Endodermal cell (in vitro differentiated cells): ENCODE measurements around the gene NFATC2IP. TPM values are rescaled to one million over a fixed set of nuclear protein-coding genes. Genes with fewer than 3 reads are reported as not detected.

ENCODE experiments used
- DNase-seq: peaks from one replicate; pipeline ENCODE4 v3.0.0-alpha.2; 2017
- H3K27ac ChIP-seq: 2 replicates; pipeline ENCODE4 v1.5.1; 2013; ENCODE audit warnings: mild to moderate bottlenecking, low read depth, low read length, moderate library complexity
- H3K27me3 ChIP-seq: 2 replicates; pipeline ENCODE4 v1.6.1; 2013; ENCODE audit warnings: mild to moderate bottlenecking, low read length, moderate library complexity; ENCODE audit not compliant: insufficient read depth, control insufficient read depth, poor library complexity, severe bottlenecking
- H3K36me3 ChIP-seq: 2 replicates; pipeline ENCODE4 v1.7.0; 2013; ENCODE audit warnings: mild to moderate bottlenecking, low read length, moderate library complexity; ENCODE audit not compliant: control insufficient read depth, insufficient read depth
- H3K4me1 ChIP-seq: one replicate; pipeline ENCODE4 v1.7.0; 2013; ENCODE audit warnings: low read length; ENCODE audit not compliant: control insufficient read depth, insufficient read depth
- H3K4me3 ChIP-seq: 2 replicates; pipeline ENCODE4 v1.5.1; 2013; ENCODE audit warnings: mild to moderate bottlenecking, low read length, moderate library complexity
- H3K9ac ChIP-seq: 2 replicates; pipeline ENCODE4 v1.6.1; 2013; ENCODE audit warnings: mild to moderate bottlenecking, low read length, moderate library complexity; ENCODE audit not compliant: poor library complexity, severe bottlenecking; ENCODE audit errors: extremely low read depth
- H3K9me3 ChIP-seq: 2 replicates; pipeline ENCODE4 v1.6.1; 2013; ENCODE audit warnings: mild to moderate bottlenecking, low read length, moderate library complexity; ENCODE audit not compliant: control insufficient read depth
- H3K27ac Mint-ChIP-seq: 2 replicates; pipeline ENCODE4 v1.8.0; 2020; ENCODE audit warnings: mixed read lengths
- H3K27me3 Mint-ChIP-seq: 2 replicates; pipeline ENCODE4 v1.8.0; 2021; ENCODE audit warnings: mild to moderate bottlenecking, mixed read lengths; ENCODE audit not compliant: insufficient read depth
- H3K36me3 Mint-ChIP-seq: 2 replicates; pipeline ENCODE4 v1.8.0; 2020; ENCODE audit warnings: low read depth, mixed read lengths
- H3K4me1 Mint-ChIP-seq: 2 replicates; pipeline ENCODE4 v1.8.0; 2020; ENCODE audit warnings: mixed read lengths
- H3K4me3 Mint-ChIP-seq: 2 replicates; pipeline ENCODE4 v1.8.0; 2020; ENCODE audit warnings: mild to moderate bottlenecking, moderate library complexity, mixed read lengths
- H3K9me3 Mint-ChIP-seq: 2 replicates; pipeline ENCODE4 v1.8.0; 2020; ENCODE audit warnings: mild to moderate bottlenecking, mixed read lengths
- WGBS, 2 experiments: methylation state at CpG; one replicate each; pipeline versions ENCODE4 v1.1.5 to v1.1.7; 2013; ENCODE audit warnings: missing lambda C conversion rate in 2 of 2, mixed read lengths in 1 of 2; ENCODE audit not compliant: insufficient coverage in 1 of 2, insufficient read length in 1 of 2; 5-methylcytosine and 5-hydroxymethylcytosine counted together
- total RNA-seq, 2 donors: library from RNA; stranded (reverse); fragmentation: NEBNext Ultra II Directional in 1 of 2; extraction: Animal tissue kit (Norgen Biotek cat#: 25700) in 1 of 2; gene quantifications; 2 replicates in 1 of 2; 3 replicates in 1 of 2; pipeline ENCODE4 v1.2.1, GENCODE V29; 2021
- TF ChIP-seq, protein P1 (sequence below): fragments of 200-600 bp; sonication (generic); conservative IDR thresholded peaks from 2 replicates; pipeline ENCODE4 v1.5.0; 2021; ENCODE audit warnings: antibody characterized with exemption, mild to moderate bottlenecking

The NFATC2IP gene
- total RNA-seq, 2 donors from 2014 or later, result 63.7 to 65.4 TPM

DNA sequence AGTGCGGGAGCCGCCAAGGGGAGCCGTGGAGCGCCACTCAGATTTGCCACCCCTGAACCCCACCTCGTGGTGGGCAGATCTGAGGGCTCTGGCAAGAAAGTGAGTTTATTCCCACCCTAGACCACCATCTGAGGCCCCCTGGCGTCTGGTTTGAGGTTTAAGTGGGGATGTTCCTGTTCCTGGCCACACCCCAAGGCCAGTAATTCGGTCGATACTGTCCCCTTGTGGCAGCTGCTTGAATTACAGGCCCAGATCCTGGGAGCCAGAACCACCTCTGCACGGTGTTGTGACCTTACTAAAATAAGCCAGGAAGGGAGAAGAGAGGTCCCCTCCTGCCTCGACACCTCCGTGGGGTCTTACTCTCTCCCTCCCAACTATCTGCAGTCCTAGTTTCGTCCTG is 30.8 kb downstream of the NFATC2IP start:
- no peaks in the 10 kb centered on the region for H3K4me1 Mint-ChIP-seq
- Histone ChIP-seq H3K36me3 (peaks cover 40% of the 10 kb centered on the region), H3K27ac (no peak overlapping the region), H3K27me3 (no peaks in the 10 kb centered on the region), H3K9me3 (no peaks in the 10 kb centered on the region), H3K4me1 (no peaks in the 10 kb centered on the region), H3K9ac (no peak overlapping the region), H3K4me3 (no peak overlapping the region)
- TF ChIP-seq, protein P1, sequence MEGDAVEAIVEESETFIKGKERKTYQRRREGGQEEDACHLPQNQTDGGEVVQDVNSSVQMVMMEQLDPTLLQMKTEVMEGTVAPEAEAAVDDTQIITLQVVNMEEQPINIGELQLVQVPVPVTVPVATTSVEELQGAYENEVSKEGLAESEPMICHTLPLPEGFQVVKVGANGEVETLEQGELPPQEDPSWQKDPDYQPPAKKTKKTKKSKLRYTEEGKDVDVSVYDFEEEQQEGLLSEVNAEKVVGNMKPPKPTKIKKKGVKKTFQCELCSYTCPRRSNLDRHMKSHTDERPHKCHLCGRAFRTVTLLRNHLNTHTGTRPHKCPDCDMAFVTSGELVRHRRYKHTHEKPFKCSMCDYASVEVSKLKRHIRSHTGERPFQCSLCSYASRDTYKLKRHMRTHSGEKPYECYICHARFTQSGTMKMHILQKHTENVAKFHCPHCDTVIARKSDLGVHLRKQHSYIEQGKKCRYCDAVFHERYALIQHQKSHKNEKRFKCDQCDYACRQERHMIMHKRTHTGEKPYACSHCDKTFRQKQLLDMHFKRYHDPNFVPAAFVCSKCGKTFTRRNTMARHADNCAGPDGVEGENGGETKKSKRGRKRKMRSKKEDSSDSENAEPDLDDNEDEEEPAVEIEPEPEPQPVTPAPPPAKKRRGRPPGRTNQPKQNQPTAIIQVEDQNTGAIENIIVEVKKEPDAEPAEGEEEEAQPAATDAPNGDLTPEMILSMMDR, result peak; percentile 83
- H3K36me3 Mint-ChIP-seq, result peaks cover 59% of the 10 kb centered on the region
- H3K27me3 Mint-ChIP-seq, result no peaks in the 10 kb centered on the region
- peak; percentile 88 for DNase-seq
- H3K4me3 Mint-ChIP-seq, result no peak overlapping the region
- no peaks in the 10 kb centered on the region for H3K9me3 Mint-ChIP-seq
- WGBS, 2 experiments, result 80 to 88% methylated on average over 7 to 12 of the region's 12 CpGs
- no peak overlapping the region for H3K27ac Mint-ChIP-seq

DNA sequence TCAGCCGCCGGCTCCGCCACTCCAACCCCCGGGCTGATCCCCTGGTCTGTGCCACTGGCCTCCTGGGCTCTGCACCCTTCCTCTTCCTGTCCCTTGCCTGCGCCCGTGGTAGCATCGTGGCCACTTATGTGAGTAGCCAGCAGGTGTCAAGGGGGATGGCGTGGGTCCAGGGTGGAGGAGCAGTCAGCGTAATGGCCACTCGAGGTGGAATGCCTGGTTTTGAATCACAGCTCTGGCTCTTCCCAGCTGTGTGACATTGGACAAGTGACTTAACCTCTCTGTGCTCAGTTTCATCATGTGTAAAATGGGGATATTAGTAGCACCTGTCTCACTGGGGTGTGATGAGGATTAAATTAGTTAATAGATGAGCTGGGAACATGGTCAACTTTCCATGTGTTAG is 31.7 kb downstream of the NFATC2IP start:
- DNase-seq, result no peak
- no peak overlapping the region for H3K4me3 Mint-ChIP-seq
- H3K27ac Mint-ChIP-seq, result no peak overlapping the region
- Histone ChIP-seq H3K36me3 (peaks cover 42% of the 10 kb centered on the region), H3K27me3 (no peaks in the 10 kb centered on the region), H3K4me1 (no peaks in the 10 kb centered on the region), H3K27ac (no peak overlapping the region), H3K9me3 (no peaks in the 10 kb centered on the region), H3K4me3 (no peak overlapping the region), H3K9ac (no peak overlapping the region)
- TF ChIP-seq, protein P1, result no peak
- peaks cover 5% of the 10 kb centered on the region for H3K9me3 Mint-ChIP-seq
- peaks cover 66% of the 10 kb centered on the region for H3K36me3 Mint-ChIP-seq
- 93 to 100% methylated on average over 9 to 10 of the region's 10 CpGs for WGBS, 2 experiments
- no peaks in the 10 kb centered on the region for H3K27me3 Mint-ChIP-seq
- no peaks in the 10 kb centered on the region for H3K4me1 Mint-ChIP-seq

DNA sequence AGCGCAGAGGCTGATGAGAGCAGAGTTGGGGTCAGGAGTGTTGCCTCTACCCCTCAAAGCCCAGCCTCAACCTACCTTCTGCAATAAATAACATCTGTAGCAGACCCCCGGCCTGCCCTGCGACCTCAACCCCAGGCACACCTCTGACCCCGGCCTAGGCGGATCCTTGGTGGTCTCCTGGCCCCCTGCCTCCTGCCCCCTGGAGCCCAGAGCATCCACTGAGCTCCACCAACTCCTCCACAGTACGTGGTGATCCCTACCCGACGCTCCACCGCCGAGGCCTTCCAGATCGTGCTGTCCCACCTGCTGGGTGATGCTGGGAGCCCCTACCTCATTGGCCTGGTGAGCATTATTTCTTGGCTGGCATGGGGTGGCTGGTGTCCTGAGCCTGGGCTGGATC is 32.2 kb downstream of the NFATC2IP start:
- TF ChIP-seq, protein P1, result no peak
- H3K36me3 Mint-ChIP-seq, result peaks cover 66% of the 10 kb centered on the region
- Histone ChIP-seq H3K27me3 (no peaks in the 10 kb centered on the region), H3K9ac (no peak overlapping the region), H3K27ac (no peak overlapping the region), H3K36me3 (peaks cover 41% of the 10 kb centered on the region), H3K4me3 (no peak overlapping the region), H3K4me1 (no peaks in the 10 kb centered on the region), H3K9me3 (no peaks in the 10 kb centered on the region)
- H3K4me1 Mint-ChIP-seq, result no peaks in the 10 kb centered on the region
- DNase-seq, result no peak
- H3K27ac Mint-ChIP-seq, result no peak overlapping the region
- WGBS, 2 experiments, result 96 to 100% methylated on average over 2 to 11 of the region's 11 CpGs
- H3K27me3 Mint-ChIP-seq, result no peaks in the 10 kb centered on the region
- H3K4me3 Mint-ChIP-seq, result no peak overlapping the region
- H3K9me3 Mint-ChIP-seq, result peaks cover 5% of the 10 kb centered on the region
